ENCODE data around the gene MRPS27.
A peak's percentile ranks its signal among the peaks of the same experiment; 100 is the strongest.
"Not testable (repeated sequence)": the region's sequence is repeated elsewhere in the genome, so short reads cannot be mapped to it uniquely, and the experiment has no call there.

Gene MRPS27

GRCh38 chr5:72325566-72326305 lies 5.7 kb upstream of the MRPS27 start:
- no peak for DNase-seq

GRCh38 chr5:72324189-72324825 lies 4.3 kb upstream of the MRPS27 start:
- DNase-seq, result no peak

- not testable (repeated sequence) for DNase-seq
These were observed 535 bp downstream of the MRPS27 start for GRCh38 chr5:72319435-72319975.

- DNase-seq, result no peak
These were observed 5.4 kb downstream of the MRPS27 start for GRCh38 chr5:72314571-72315172.

GRCh38 chr5:72313141-72313540 lies 6.9 kb downstream of the MRPS27 start:
- no peak for DNase-seq

- DNase-seq, result no peak
These were observed 11.2 kb downstream of the MRPS27 start for GRCh38 chr5:72308853-72309191.

GRCh38 chr5:72307968-72308852 lies 11.8 kb downstream of the MRPS27 start:
- DNase-seq, result peak; percentile 93

GRCh38 chr5:72307573-72307967 lies 12.5 kb downstream of the MRPS27 start:
- DNase-seq, result no peak

- no peak for DNase-seq
These were observed 14.6 kb downstream of the MRPS27 start for GRCh38 chr5:72305194-72306142.

- DNase-seq, result no peak
These were observed 17.9 kb downstream of the MRPS27 start for GRCh38 chr5:72302171-72302570.

- no peak for DNase-seq
These were observed 18.5 kb downstream of the MRPS27 start for GRCh38 chr5:72301557-72301956.

GRCh38 chr5:72300590-72301339 lies 19.3 kb downstream of the MRPS27 start:
- DNase-seq, result no peak

- no peak for DNase-seq
These were observed 21.3 kb downstream of the MRPS27 start for GRCh38 chr5:72298711-72299110.

GRCh38 chr5:72298136-72298535 lies 21.9 kb downstream of the MRPS27 start:
- not testable (repeated sequence) for DNase-seq

GRCh38 chr5:72296256-72296655 lies 23.8 kb downstream of the MRPS27 start:
- no peak for DNase-seq

GRCh38 chr5:72295539-72295938 lies 24.5 kb downstream of the MRPS27 start:
- no peak for DNase-seq

- DNase-seq, result no peak
These were observed 25.6 kb downstream of the MRPS27 start for GRCh38 chr5:72294473-72294872.

- no peak for DNase-seq
These were observed 26.5 kb downstream of the MRPS27 start for GRCh38 chr5:72293495-72294055.

- DNase-seq, result no peak
These were observed 27.6 kb downstream of the MRPS27 start for GRCh38 chr5:72292411-72292810.

- DNase-seq, result no peak
These were observed 28.4 kb downstream of the MRPS27 start for GRCh38 chr5:72291601-72292000.

Measured in activated CD4-positive, alpha-beta T cell treated with anti-CD3 and anti-CD28 coated beads for 1 hour (primary cell).